HG02884 (cell line): ENCODE results near the gene BFSP1.

Source experiments
- ATAC-seq: cut with Tn5 transposase; IDR thresholded peaks from one replicate; pipeline ENCODE4 v1.9.1; 2021; ENCODE audit warnings: mild to moderate bottlenecking, moderate library complexity; ENCODE audit not compliant: unreplicated experiment

BFSP1 gene

DNA sequence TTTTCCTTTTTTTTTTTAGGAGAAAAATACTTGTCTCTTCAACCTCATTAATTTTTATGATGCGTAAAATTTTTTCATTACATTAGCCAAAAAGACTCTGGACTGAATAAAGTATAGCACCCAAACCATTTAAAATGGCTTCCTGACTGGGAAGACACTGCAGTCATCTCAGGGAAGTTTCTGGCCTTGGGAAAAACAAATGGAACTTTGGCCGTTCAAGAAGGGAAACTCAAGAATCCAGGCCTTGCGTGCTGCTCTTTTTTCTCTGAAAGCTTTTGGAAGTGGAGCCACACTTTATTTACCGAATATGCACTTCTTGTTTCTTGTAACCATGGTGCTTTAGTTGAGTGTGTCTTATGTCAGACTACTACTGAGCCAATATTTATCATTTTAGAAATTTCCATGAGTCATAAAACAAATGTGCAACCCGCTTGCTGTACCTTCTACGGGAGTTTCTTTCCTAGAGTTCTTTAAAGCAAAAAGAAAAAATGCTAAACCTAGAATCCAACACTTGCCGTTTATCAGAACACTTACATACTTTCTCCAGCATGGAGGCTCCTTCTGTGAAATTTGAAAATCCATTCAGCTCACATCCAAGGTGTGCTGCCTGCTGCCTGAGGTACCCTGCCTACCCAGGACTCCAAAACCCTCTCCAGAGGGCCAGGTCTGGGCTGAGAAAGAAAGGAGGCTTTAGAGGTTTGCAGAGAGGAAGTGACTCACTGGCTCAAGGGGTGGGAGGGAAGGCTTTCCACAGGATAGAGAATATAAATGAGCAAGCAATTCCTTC is 27.2 kb upstream of the BFSP1 start:
- ATAC-seq, result no peak

DNA sequence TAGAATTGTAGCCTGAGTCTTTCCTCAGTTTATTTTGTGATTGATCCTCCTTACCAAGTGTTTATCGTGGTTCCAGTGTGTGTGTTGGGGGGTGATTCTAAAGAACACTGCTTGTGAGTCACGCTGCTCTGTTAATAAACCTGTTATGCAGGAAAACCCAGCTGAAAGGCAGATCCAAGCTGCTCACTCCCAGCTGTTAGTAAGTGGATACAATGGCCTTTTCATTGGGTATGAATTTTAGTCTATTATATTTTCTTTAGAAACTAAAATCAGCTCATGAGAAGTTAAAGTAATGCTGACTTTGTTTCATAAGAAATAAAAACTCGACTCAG is 26.5 kb upstream of the BFSP1 start:
- no peak for ATAC-seq

DNA sequence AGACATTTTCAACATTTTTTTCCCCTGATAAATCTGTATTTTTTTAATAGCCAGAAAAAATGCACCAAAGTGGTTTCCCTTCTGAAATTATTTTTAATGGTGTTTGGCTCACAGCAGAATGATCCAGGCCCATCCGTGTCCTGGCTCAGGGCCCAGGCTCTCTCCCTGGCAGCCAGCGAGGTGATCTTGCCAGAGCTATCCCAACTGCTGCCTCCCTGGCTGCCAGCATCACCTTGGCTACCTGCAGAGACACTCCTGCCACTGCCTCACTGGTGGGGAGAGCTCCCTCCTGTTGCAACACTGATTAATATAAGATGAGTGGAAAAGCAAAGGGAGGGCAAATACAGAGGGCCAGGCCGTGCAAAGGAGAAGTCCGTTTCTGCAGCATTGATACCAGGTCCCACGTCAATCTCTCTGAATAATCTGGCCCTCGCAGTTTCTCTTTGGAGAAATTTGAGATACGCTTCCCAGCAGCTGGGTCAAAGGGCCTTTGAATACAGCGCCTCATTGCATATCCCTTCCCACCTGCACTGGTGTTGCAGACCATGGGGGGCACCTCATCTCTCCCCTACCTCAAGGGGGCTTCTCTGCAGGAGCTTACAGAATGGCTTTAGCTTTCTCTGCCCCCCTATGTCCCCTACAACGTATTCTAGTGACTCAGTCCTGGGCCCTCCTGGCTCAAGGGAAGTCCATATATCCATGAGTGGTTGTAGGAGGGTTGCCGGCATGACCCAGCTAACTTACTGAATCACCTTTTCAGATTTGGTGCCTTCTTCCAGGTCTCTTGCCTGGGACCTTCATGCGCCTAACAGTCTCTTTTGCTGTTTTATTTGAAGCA is 25.9 kb upstream of the BFSP1 start:
- ATAC-seq, result no peak

- no peak for ATAC-seq
These were observed 23.9 kb upstream of the BFSP1 start for GRCh38 chr20:17555106-17555505.

DNA sequence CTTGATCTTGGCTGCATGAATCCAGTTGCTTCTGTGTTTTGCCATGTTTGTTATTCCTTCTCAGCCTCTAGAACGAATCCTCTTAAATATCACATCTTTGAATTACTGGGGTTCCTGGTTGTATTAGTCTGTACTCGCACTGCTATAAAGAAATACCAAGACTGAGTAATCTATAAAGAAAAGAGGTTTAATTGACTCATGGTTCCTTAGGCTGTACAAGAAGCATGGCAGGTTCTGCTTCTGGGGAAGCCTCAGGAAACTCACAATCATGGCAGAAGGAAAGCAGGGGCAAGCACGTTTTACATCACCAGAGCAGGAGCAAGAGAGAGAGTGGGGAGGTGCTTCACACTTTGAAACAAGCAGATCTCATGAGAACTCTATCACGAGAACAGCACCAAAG is 18.0 kb upstream of the BFSP1 start:
- no peak for ATAC-seq

DNA sequence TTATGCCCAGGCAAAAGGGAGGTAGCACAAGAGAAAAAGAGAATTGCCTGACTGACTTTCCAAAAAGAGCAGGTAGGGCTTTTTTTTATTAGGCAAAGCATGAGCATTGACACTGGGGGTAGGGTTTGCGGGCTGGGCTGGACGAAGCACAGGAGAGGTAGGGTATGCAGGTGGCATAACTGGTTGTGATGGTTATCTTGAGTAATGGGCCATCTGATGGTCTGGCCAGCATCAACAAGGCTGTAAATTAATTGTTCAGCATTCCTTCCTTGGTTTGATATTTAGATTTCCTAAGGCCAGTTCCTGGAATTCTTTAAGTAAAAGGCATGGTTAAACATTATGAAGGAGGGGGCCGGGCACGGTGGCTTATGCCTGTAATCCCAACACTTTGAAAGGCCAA is 13.9 kb upstream of the BFSP1 start:
- ATAC-seq, result no peak

GRCh38 chr20:17543531-17544131 is 12.5 kb upstream of the BFSP1 start:
- no peak for ATAC-seq

- ATAC-seq, result no peak
These were observed 11.8 kb upstream of the BFSP1 start for GRCh38 chr20:17542993-17543412.

DNA sequence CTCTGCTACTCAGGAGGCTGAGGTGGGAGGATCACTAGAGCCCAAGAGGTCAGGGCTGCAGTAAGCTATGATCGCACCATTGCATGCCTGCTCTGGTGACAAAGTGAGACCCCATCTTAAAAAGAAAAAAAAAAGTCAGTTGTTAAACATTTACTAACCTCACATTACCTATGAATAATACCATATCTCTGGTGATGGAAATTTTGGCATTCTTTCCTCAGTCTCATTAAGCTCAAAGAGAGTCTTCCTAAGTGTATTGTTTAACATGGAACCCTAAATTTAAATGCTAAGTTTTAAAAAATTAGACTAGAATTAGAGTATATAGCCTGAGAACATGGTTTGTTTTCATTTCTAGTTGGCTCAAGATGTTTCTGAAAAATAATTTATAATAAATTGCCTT is 11.3 kb upstream of the BFSP1 start:
- ATAC-seq, result no peak

- ATAC-seq, result no peak
These were observed 10.8 kb upstream of the BFSP1 start for GRCh38 chr20:17541996-17542395.

DNA sequence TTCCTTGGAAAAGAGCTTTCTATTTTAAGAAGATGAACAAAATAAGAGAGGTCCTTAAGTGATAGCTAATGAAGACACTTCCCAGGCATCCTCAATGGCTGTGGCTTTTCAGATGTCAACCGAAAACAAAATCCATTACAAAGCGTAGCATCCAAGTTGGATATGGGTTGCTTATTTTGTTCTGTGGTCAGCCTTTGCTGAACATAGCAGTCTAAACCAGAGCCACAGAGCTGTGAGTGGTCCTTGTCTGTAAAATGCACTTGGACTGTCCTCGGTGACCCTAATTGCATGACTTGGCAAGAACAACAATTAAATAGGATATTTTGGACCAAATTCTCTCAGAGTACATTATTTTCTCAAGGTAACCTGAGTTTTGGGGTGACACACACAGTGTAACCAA is 10.4 kb upstream of the BFSP1 start:
- ATAC-seq, result no peak

- ATAC-seq, result no peak
These were observed 7.5 kb upstream of the BFSP1 start for GRCh38 chr20:17538517-17539170.

DNA sequence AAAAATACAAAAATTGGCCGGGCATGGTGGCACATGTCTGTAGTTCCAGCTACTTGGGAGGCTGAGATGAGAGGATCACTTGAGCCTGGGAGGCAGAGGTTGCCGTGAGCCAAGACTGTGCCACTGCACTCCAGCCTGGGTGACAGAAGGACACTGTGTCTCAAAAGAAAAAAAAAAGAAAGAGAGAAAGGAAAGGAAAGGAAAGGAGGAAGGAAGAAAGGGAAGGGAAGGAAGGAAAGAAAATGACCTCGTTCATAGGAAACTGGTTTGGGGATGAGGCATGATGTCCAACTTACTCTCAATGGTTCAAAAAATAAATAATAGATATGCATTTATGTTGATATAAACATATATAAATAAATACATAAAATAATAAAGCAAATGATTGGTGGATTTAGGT is 6.8 kb upstream of the BFSP1 start:
- ATAC-seq, result no peak

GRCh38 chr20:17536944-17537444 is 5.8 kb upstream of the BFSP1 start:
- ATAC-seq, result peak; percentile 90

DNA sequence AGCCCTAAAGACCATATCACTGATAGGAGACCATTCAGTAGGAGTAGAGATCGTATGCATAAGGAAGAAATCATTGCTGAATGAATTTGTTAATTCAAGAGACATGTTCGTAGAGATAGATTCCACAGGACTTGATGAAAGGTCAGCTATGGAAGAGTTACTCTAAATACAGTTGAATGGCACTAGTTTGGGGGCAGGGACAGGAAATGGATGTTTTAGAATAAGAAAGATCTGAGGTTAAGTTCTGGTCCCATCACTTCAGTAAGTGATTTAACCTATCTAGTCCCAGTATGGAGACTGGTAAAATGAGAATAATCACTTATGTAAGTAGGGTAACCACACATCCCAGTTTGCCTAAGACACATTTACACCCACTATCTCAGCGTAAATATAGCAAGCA is 2.9 kb upstream of the BFSP1 start:
- no peak for ATAC-seq

- ATAC-seq, result no peak
These were observed 2.2 kb upstream of the BFSP1 start for GRCh38 chr20:17533396-17533795.

DNA sequence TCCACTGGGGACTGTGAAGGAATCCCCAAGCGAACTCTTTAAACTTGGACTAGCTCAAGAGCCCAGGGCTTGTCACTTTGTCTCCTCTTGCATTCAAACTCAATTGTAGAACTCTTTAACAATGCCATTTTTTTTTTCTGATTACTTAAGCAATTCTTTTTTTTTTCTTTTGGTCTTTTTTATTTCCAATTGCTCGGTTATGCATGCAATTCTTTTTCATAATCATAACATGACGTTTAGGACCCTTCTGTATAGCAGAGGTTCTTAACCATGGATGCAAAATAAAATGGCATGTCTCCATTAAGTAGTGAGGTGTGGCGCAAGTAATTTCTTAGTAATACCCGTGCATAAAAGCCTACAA is 466 bp upstream of the BFSP1 start:
- ATAC-seq, result no peak

DNA sequence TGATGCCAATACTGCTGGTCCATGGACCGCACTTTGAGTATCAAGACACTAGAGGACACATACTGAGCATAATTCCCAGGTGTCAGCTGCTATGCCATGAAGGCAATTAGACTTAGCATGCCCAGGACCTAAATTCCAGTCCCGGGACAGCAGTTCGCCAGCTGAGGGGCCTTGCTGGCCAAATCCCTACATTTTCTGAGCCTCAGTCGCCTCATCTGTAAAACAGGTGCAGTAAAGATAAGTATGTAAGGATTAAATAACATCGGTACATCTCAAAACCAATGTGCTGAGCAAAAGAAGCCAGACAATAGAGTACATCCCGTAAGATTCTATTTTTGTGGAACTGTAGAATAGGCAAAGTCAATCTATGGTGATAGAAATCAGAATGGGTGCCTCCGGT is 1.0 kb downstream of the BFSP1 start:
- no peak for ATAC-seq

DNA sequence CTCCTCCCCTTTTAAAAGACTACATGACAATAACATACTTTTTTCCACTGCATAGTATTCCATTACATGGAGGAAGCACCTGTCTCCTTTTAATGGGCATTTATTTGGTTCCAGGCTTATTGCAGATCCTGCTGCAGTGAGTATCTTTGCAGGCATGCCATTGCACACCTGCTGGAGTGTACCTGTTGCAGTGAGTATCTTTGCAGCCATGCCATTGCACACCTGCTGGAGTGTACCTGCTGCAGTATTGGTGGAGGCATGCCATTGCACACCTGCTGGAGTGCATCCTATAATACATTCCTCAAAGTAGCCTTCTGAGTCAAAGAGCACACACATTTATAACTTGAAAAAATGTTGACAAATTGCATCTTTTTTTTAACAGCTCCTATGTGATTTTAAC is 1.6 kb downstream of the BFSP1 start:
- no peak for ATAC-seq

DNA sequence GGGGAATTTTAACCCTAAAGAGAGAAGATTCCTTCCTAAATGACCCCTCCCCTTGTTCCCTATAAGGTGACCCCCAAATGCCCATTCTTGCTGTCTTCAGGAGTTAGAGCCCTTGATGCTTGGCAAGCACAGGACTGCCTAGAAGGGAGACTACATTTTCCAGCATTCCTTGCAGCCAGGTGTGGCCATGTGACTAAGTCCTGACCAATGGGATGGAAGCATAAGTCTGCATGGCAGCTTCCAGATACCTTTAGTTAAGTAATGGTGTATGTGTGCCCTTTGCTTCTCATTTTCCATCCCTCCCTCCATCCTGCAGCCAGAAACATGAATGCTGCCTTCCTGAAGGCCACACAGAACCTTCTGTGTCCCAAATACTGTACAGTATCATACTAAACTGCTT is 5.5 kb downstream of the BFSP1 start:
- ATAC-seq, result no peak

DNA sequence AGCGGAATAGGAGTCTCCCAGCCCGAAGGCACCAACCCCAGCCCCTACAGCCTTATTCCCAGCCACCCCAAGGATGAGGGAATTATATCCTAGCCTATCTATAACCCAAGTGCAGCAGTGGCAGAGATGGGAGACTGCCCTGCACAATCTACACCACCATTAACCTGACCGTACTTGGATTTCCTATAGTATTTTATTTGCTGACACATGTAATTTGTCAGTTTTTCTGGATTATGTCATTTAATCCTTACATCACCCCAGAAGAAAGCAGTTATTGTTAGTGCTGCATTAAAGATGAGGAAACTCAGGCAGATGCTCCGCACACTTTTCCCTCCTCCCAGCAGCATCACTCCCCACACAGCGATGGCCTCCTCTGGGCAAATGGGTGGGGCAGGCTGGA is 6.0 kb downstream of the BFSP1 start:
- no peak for ATAC-seq
